NCI-H128 (cell line): Measurements from ENCODE around the gene AZI2.

ENCODE experiments used
- DNase-seq: peaks from one replicate; lab custom pipeline; 2025; ENCODE audit not compliant: unreplicated experiment; lab: John Stamatoyannopoulos, UW

The AZI2 gene, protein sequence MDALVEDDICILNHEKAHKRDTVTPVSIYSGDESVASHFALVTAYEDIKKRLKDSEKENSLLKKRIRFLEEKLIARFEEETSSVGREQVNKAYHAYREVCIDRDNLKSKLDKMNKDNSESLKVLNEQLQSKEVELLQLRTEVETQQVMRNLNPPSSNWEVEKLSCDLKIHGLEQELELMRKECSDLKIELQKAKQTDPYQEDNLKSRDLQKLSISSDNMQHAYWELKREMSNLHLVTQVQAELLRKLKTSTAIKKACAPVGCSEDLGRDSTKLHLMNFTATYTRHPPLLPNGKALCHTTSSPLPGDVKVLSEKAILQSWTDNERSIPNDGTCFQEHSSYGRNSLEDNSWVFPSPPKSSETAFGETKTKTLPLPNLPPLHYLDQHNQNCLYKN

DNA sequence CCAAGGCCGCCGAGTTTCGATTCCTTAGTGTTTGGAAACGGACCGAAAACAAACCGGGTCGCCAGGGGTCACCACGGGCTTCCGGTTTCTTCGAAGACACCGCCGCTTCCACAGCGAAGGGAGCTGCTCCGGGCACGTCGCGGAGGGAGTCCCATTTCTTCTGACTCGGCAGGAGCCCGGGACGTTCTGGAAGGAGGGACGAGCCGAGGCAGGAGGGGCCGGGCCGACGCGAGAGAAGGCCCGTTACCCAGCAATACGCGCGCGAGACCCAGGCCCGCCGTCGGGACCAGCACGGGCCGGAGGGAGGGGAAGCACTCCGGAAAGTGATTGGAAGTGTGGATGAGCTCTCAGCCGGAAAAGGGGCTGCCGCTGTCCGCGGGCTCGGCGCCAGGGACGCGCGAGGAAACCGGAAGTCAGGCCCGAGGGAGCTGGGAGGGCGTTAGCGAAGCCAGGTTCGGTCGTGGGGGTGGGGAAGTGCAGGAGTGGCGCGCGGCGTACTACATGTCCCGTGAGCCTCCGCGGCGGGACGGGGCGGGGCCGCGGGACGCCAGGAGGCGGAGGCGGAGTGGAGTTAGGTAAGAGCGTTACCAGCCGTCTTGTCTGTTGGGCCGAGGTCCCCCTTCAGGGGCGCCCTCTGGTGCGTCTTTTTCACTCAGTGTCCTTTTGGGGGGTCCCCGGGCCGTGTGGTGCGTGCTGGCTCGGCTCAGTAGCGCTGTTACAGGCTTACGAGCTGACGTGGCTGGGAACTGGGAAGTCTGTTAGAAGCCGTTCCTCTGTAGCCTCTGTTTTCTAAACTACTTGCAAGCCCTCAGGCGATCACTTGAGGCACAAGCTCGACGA, at the start of gene AZI2, which contains the start of gene ZCWPW2:
TSS of gene AZI2 (minus strand) at position 196 of the 840 bp plus-strand sequence. CDS start 8,207 bp downstream, outside the sequence.
TSS of gene ZCWPW2 (plus strand) at position 93 of the 840 bp plus-strand sequence. CDS start 64,348 bp downstream, outside the sequence.
- peak; percentile 70 for DNase-seq

DNA sequence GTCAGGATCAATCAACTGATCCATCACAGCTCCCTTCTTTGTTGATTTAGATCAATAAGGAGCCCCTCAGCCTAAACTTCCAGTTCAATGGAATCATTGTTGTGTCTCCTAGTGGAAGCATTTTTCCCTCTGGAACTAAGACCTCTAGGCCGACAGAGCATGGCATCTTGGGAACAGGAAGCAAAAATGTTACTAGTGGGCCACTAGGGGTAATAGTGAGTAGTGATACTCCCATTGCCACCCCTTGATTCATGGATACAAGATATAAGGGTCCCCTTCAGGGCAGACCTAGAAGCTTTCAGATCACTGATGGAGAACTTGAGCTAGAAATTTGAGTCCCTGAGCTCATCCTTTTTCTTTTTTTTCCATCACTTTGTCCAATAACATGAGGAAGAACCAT, 40.4 kb upstream of the AZI2 start:
- DNase-seq, result no peak

DNA sequence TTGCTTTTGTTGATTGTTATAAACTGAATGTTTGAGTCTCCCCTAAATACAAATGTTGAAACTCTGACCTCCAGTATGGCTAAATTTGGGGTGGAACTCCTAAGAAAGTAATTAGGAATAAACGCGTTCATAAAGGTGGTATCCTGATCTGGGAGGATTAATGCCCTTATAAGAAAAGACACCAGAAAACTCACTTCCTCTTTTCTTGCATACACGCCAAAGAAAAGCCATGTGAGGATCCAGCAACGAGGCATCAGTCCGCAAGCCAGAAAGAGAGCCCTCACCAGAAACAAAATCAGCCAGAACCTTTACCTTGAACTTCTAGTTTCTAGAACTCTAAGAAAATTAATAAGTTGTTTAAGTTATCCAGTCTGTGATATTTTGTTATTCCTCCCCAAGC, 37.4 kb upstream of the AZI2 start:
- DNase-seq, result no peak

DNA sequence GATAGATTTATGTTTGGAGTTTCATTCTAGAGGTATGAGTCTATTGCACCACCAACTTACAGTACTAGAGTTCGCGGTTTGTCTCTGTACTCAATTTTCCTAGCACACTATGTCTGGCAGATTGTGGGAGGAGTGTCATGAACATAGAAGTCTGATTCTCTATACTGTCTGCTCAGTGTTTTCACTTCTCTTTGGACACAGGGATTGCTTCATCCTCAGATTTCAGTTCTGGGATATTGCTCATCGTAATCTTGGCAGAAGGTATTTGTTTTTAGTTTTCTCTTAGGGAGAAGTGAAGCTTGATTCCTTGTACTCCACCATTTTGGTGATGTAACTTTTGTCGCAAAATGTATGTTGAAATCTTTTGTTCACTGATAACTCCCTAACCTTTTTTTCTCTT, 27.8 kb upstream of the AZI2 start:
- no peak for DNase-seq

DNA sequence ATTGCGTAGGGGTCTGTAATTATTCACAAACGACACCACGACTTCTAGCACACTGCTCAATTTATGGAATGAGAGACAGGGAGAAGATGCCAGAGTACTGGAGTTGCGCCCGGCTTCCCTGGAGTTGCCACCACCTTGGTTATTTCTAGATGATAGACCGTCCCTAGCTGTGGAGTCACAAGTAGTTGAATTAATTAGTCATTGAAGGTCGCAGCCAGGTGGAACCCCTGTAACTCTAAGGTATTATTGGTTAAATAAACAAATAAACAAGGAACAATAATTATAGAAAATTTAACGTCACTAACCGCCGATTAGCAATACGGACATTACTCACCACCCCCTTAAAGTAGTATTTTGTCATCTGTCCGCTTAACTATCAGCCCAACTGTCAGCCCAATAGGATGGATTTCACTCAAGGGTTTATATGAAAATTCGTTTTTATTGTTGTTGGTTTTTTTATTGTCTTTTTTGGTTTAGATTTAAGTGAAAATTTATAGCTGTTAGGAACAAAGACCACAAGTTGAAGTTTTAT, 911 bp upstream of the AZI2 start:
- DNase-seq, result no peak

DNA sequence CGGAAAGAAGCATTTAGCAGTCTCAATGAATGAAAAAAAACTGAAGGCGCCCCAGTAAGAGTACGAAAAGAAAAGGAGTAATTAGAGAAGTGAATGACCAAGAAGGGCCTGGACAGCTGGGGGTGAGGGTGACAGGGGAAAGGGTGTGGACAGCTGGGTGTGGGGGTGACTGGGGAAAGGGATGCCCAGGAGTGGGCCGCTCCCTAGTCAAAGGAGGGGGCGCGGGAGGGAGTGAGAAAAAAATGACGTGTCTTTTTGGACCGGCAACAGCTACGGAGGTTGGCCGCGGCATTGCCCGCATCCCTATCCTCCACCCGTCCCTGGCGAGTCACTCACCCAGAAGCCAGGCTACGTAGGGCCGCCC, 377 bp downstream of the AZI2 start:
- no peak for DNase-seq

DNA sequence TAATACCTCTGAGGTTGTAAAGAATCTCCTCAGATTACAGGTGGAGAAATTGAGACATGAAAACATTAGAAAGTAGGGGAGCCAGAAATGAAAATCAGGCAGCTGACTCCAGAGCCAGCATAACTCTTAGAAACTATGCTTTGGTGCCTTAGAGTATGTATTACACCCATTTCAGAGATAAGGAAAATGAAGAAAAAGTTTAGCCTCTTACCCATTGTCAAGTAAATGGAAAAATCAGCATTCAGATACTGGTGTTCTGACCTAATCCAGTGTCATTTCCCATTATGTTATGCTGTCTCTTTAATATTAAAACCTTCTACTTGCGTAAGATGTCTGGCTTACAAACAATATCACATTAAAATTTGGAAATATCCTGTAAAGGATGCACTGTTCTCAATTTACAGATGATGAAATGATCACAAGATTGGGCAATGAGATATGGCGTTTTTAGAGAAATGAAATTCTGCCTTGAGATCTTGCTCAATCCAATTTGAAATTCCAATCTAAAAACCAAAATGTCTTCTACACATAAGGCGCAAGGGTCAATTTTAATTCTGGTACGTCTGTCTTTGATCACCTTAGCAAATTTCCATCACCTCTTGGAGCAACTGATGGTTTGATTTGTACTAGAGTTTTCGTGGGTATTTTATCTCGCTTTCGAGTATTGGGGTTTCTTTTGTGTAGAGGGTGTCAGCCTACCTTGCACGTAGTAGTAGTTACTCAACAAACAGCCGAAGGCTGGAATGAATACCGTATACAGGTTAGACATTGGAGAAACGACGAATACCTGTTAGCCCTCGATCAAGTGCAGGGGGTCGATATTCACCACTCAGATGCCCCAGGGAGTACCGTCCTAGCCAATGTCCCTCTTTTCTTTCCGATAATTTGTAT, 1.0 kb downstream of the AZI2 start:
- no peak for DNase-seq

DNA sequence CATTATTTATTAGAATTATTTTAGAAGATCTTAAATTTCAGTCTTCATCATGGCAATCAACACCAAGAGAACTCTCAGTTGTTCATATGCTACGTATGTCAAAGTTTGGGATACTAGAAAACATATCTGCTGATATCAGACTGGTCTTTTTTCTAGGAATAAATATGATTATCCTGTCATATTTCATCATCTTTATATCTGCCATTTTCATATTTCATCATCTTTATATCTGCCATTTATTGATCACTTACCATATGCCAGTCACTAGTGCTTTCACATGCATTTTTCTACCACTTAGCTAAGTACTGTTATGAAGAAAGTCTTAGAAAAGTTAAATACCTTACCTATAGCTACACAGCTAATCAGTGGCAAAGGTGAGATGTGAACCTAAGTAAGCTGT, 2.9 kb downstream of the AZI2 start:
- no peak for DNase-seq

DNA sequence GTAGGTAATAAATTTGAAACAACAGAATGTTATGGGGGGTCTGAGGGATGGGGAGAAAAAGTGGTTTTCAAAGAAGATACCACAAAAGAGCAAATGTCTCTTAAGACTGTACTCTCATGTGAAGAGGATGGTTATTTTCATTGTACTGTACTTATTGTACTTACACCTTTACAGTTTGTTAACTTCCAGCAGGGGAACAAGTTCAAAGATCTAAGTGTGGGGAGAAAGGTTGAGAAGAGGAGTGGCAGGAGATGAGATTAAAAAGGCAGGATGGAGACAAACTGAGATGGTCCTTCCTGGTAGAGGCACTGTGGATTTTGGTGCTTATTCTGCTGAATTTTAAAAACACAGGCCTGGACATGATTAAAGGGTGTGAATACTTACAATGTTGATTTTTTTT, 5.5 kb downstream of the AZI2 start:
- no peak for DNase-seq

DNA sequence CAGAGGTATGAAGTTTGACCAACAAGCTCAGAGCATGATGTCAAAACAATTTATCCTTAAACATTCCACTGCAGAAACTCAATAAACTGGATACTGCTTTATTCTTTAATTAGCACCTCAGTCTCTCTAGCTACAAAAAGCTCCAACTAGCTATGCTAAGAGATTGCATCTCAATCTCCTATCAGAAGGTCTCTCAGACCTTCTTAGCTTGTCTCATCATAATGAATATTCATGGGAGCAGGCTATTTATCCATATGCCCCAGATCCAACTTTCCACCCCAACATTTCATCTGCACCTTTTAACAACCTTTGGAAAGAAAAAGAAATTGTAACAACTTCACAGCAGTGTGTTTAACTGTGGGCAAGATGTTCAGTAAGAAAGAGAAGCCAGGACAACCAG, 11.4 kb downstream of the AZI2 start:
- no peak for DNase-seq

DNA sequence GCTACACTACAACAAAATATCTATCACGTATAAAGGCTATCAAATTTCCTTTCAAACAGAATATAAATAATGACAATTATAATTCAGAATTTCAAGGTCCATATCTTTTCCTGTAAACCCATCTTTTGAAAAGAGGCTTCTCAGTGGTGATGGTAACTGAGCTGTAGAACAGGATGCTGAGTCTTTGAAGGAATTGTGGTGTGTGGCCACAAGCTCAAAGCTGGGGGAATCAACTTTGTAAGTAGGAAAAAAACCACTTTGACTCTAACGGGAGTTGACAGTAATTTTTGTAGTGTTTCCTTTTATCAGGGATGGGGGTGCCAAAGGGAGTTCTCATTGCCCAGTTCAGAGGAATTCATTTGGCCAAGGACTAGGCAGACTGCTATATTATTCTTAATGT, 13.4 kb downstream of the AZI2 start:
- DNase-seq, result no peak

DNA sequence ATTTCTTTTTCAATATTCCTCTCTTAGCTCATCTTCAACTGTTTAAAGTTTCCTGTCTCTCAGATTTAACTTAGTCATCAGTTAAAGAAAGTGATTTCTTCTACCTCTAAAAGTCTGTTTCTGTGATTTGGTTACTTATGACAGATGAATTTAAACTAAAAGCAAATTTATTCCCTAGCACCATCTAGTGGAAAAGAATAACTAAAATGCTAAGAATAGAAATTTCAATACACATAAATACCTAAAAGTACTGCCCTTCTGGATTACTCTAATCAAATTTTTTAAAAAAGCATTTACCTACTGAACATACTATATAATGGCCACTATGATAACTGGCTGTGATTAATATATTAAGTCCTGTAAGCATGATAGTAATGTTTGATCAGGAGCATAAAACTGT, 14.1 kb downstream of the AZI2 start:
- DNase-seq, result no peak

DNA sequence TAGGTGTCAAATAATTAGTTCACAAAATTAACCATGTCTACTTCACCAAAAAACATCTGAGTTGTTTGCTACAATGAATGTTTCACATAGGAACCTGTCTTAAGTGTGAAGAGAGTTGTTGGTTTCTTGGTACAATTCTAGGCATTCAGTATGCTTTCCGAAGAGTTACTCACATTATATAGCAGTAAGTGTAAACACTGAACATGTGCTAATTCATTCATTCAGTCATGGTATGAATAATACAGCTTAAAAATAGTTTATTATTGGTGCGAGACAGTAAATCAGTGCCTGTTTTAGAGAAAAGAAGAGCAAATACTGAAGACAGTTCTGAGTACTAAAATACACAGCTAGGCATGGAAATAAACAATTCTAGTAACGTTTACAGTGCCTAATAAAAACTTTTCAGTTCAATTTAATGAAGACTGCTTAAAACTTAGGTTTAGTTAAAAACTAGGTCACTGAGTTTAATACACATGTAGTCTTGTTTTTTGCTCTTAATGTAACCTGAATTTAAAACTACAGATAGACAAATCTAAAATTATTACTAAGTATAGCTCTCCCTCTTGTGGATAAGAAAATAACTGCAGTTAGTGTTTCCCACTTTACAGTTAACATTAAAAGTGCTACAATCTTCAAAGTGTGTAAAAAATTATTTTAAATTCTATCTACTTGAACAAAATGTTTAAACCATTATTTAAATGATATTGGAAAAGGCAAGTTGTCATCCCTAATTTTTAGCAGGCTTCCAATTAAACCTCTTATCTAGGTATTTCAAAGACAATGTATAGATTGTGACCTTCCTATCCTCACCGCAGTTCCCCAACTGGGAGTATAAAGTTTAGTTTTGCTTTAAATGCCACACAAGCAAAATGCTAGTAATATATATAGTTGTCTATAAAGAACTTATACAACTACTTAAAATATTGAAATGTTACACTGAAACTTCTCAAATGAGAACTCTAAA, 20.2 kb downstream of the AZI2 start:
- DNase-seq, result peak; percentile 10

DNA sequence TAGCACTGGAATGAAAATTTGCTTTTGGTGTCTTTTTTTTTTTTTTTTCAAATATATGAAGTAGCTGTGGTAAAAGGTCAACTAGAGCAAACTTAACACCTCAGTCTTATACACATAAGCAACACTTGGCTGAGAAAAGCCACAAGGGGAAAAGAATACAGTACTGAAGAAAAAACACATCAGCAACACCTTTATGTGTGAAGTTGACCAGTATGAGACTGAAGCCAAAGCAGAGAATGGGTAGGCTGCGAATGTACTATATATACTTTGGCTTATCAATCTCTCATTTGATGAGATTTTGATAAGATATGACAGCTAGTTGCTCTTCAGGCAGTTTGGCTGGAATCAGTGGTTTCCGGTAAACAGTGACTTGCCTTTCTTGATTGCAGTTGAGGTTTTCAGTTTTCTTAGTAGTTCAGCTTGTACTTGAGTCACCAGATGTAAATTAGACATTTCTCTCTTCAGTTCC, 22.1 kb downstream of the AZI2 start:
- DNase-seq, result no peak

DNA sequence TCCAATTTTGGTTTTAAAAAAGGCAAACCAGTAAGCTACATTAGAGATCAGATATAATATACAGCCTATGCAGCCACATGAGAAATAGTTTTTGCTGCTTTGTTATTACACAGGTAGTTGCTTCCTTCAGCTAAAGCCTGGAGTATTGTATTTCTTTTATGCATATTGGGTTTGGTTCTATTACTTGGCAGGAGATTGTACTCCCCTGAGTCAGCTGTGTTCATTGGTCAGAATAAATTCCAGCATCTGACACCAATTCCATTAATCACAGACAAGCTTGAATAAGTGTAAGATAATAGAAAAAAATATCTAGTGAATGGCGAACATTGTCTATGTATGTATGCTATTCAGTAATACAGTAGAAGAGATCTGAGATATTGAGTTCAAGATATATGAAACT, 26.2 kb downstream of the AZI2 start:
- DNase-seq, result no peak

DNA sequence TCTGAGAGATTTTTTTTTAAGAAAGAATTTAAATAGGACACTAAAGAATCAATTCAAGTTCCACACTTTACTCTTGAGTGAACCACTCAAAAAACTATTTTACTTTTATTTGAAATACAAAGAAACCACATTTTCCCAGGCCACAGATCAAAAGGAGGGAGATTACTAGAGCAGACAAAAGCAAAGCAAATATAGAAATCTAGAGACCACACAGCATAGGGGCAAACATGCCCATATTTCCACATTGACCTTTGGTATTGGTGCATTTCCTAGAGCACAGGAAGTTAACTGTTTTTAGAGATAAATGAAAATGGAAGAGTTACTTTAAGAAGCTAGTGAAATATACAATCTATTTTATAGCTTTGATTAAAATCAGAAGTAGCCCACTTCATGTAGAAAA, 27.6 kb downstream of the AZI2 start:
- no peak for DNase-seq

DNA sequence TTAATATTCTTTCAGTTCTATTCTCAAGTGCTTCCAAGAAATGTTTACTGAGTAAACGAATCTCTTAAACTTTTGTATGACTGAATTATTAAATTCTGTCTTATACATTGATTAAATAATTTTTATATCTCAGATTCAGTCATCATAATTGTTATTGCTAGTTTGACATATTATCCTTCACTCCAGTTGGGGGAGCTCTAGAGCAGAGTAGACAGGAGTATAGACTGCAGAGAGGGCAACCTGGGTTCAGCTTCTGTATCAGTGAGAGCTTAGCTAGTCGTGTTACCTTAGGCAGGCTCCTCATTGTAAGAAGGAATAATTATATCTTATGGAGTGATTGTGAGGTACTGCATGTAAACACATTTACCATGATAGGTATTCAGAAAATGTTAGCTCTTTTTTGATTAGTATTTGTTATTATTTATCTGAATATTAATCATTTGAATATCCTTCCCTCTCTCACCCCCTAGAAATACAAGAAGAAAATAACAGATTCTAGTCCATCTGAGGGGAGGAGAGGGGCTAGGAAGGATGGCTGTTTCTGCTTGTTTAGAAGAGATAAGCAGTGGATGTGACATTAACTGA, 31.1 kb downstream of the AZI2 start:
- peak; percentile 5 for DNase-seq

DNA sequence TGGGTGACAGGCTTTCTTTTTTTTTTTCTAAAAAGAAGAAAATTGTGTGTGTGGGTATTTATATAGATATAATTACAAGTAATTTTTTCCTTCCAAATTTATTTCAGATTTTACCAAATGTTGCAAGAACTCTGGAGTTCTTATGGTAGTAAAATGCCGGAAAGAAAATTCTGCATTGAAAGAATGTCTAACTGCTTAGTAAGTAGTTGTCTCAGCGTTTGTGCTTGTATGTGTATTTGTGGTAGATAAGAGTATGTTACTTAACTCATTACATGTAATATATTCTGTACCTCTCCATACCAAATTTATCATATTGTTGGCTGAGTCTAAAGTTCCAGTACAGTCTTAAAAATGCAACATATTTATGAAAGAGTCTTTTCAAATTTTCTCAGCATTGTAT, 32.4 kb downstream of the AZI2 start:
- no peak for DNase-seq

DNA sequence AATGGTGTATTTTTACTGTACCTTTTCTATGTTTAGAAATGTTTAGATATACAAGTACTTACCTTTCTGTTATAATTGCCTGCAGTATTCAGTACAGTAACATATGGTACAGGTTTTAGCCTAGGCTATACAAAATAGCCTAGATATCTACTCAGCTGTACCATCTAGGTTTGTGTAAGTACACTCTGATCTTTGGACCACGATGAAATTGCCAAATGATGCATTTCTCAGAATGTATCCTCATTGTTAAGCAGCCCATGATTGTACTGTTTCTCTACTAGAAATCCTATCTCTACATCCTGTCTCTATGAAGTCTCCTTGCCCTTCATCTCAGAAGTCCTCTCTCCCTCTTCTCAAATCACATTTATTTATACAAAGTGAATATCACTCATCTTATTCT, 32.9 kb downstream of the AZI2 start:
- no peak for DNase-seq
